Endothelial cell (in vitro differentiated cells): Measurements from ENCODE around the gene RAD50. TPM values are rescaled to one million over a fixed set of nuclear protein-coding genes. Genes with fewer than 3 reads are reported as not detected.

ENCODE experiments used
- DNase-seq: peaks from one replicate; pipeline ENCODE4 v3.0.0; 2021; ENCODE audit warnings: low spot score
- H3K27ac Mint-ChIP-seq: one replicate; pipeline ENCODE4 v1.8.0; 2021; ENCODE audit warnings: mixed read lengths, inconsistent platforms; ENCODE audit not compliant: unreplicated experiment
- H3K27me3 Mint-ChIP-seq: one replicate; pipeline ENCODE4 v1.8.0; 2021; ENCODE audit warnings: mild to moderate bottlenecking, moderate library complexity, mixed read lengths, inconsistent platforms; ENCODE audit not compliant: unreplicated experiment
- H3K36me3 Mint-ChIP-seq: one replicate; pipeline ENCODE4 v1.8.0; 2021; ENCODE audit warnings: mild to moderate bottlenecking, low read depth, mixed read lengths, inconsistent platforms; ENCODE audit not compliant: unreplicated experiment
- H3K4me1 Mint-ChIP-seq: one replicate; pipeline ENCODE4 v1.8.0; 2021; ENCODE audit warnings: mild to moderate bottlenecking, mixed read lengths, inconsistent platforms; ENCODE audit not compliant: unreplicated experiment
- H3K4me3 Mint-ChIP-seq: one replicate; pipeline ENCODE4 v1.8.0; 2021; ENCODE audit warnings: mild to moderate bottlenecking, mixed read lengths, inconsistent platforms; ENCODE audit not compliant: unreplicated experiment
- H3K9me3 Mint-ChIP-seq: one replicate; pipeline ENCODE4 v1.8.0; 2021; ENCODE audit warnings: mixed read lengths, inconsistent platforms; ENCODE audit not compliant: unreplicated experiment
- CTCF ChIP-seq: fragments of 200-600 bp; sonication (generic); IDR thresholded peaks from one replicate; pipeline ENCODE4 v1.5.0; 2021; ENCODE audit warnings: antibody characterized with exemption; ENCODE audit not compliant: unreplicated experiment
- total RNA-seq: library from RNA; stranded (reverse); fragmentation: NEBNext Ultra II Directional; extraction: Animal tissue kit (Norgen Biotek cat#: 25700); gene quantifications from one replicate; pipeline ENCODE4 v1.2.1, GENCODE V29; 2021; ENCODE audit not compliant: unreplicated experiment

RAD50 gene
- total RNA-seq, 1 donor from 2014 or later: 20.0 TPM

GRCh38 chr5:132647473-132647872 lies 90.7 kb downstream of the RAD50 start:
- H3K4me1 Mint-ChIP-seq: peaks cover 7% of the 10 kb centered on the region
- peaks cover 14% of the 10 kb centered on the region for H3K36me3 Mint-ChIP-seq
- H3K4me3 Mint-ChIP-seq: no peak overlapping the region
- no peak for TF ChIP-seq CTCF
- peaks cover 4% of the 10 kb centered on the region for H3K9me3 Mint-ChIP-seq
- H3K27me3 Mint-ChIP-seq: peaks cover 1% of the 10 kb centered on the region
- H3K27ac Mint-ChIP-seq: no peak overlapping the region
- no peak for DNase-seq

DNA sequence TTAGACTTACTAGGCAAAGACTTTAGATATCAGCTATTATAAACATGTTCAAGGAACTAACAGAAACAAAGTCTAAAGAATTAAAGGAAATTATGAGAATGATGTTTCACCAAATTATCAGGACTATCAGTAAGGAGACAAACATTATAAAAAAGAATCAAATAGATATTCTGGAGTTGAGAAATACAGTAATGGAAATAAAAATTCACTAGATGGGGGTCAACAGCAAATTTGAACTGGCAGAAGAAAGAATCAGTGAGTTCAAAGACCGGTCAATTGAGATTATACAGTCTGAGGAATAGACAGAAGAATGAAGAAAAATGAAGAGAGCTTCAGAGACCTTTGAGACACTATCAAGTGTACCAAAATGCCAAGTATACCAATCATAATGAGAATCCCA lies 91.6 kb downstream of the RAD50 start:
- H3K27ac Mint-ChIP-seq: no peak overlapping the region
- H3K4me3 Mint-ChIP-seq: no peak overlapping the region
- TF ChIP-seq CTCF: no peak
- peaks cover 8% of the 10 kb centered on the region for H3K36me3 Mint-ChIP-seq
- DNase-seq: no peak
- peaks cover 7% of the 10 kb centered on the region for H3K4me1 Mint-ChIP-seq
- peaks cover 1% of the 10 kb centered on the region for H3K27me3 Mint-ChIP-seq
- peaks cover 4% of the 10 kb centered on the region for H3K9me3 Mint-ChIP-seq

GRCh38 chr5:132651838-132652469 lies 95.2 kb downstream of the RAD50 start:
- Mint-ChIP-seq H3K27me3 (peaks cover 8% of the 10 kb centered on the region), H3K36me3 (peaks cover 8% of the 10 kb centered on the region), H3K4me1 (no peaks in the 10 kb centered on the region), H3K27ac (no peak overlapping the region), H3K4me3 (no peak overlapping the region), H3K9me3 (peaks cover 4% of the 10 kb centered on the region)
- no peak for TF ChIP-seq CTCF
- no peak for DNase-seq

DNA sequence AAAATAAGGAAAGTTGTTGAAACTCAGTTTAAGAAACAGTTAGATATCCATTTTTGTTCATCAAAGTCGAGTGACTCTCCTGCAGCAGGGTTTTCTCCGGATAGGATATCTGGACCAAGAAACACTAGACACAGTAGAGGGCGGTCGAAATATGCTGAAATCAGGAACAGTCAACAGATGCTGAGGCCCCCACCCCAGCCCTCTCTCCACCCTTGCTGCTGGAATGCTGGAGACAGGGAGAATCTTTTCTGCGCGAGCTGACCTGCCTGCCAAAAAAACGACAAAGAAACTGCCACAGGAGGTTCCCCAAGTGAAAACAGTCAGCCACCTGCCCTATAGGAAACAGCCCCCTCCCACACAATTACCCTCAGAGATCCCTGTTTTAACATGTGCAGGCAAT lies 96.9 kb downstream of the RAD50 start:
- no peak for DNase-seq
- TF ChIP-seq CTCF: no peak
- no peak overlapping the region for H3K4me3 Mint-ChIP-seq
- H3K27me3 Mint-ChIP-seq: peaks cover 13% of the 10 kb centered on the region
- H3K27ac Mint-ChIP-seq: no peak overlapping the region
- peaks cover under 1% of the 10 kb centered on the region for H3K36me3 Mint-ChIP-seq
- no peaks in the 10 kb centered on the region for H3K9me3 Mint-ChIP-seq
- no peaks in the 10 kb centered on the region for H3K4me1 Mint-ChIP-seq

- Mint-ChIP-seq H3K4me3 (no peak overlapping the region), H3K4me1 (no peaks in the 10 kb centered on the region), H3K36me3 (no peaks in the 10 kb centered on the region), H3K27ac (no peak overlapping the region), H3K9me3 (no peaks in the 10 kb centered on the region), H3K27me3 (peaks cover 15% of the 10 kb centered on the region)
- no peak for DNase-seq
- TF ChIP-seq CTCF: no peak
Observed at GRCh38 chr5:132655821-132656773, 99.3 kb downstream of the RAD50 start.
